ENCODE data around the gene BTN1A1. TPM values are rescaled to one million over a fixed set of nuclear protein-coding genes. Genes with fewer than 3 reads are reported as not detected.

The BTN1A1 gene
- polyA plus RNA-seq, 2 of the 4 experiments (the other 2 are of a cell fraction) = not detected

- WGBS (ENCODE audit: missing lambda C conversion rate) = 60% methylated on average over 2 of the region's 2 CpGs
- no peaks in the 10 kb centered on the region for H3K9me3 ChIP-seq
- no peak overlapping the region for H3K27ac ChIP-seq
- H3K4me3 ChIP-seq = no peak overlapping the region
- no peak for DNase-seq (ENCODE audit: low read depth in 1 of 2, low spot score in 1 of 2)
- H3K4me2 ChIP-seq = no peak overlapping the region
- FAIRE-seq = no peak
- POLR2A ChIA-PET = no interaction called here
- CTCF ChIA-PET = no interaction called here
- no peak for ATAC-seq
- no peaks in the 10 kb centered on the region for H3K4me1 ChIP-seq
- TF ChIP-seq ATOH8 (CRISPR knock-in tag; IDR thresholded peaks at IDR 0.05; ENCODE audit: low read depth) = no peak
- TF ChIP-seq SMC3 (IDR thresholded peaks at IDR 0.05) = no peak
- no peak for TF ChIP-seq NR3C1 (IDR thresholded peaks at IDR 0.05)
- TF ChIP-seq ELK1 (IDR thresholded peaks at IDR 0.05; ENCODE audit: low read depth, low read length) = no peak
- TF ChIP-seq TFCP2L1 (CRISPR knock-in tag; IDR thresholded peaks at IDR 0.05) = no peak
- TF ChIP-seq RAD21 (conservative IDR thresholded peaks at IDR 0.05 in 1 of 2, IDR thresholded peaks at IDR 0.05 in 1 of 2) = no peak
- TF ChIP-seq HOXB13 (CRISPR knock-in tag; IDR thresholded peaks at IDR 0.05; ENCODE audit: low read depth) = no peak
- TF ChIP-seq POLR2AphosphoS2 (conservative IDR thresholded peaks at IDR 0.05; ENCODE audit: low read length) = no peak
- TF ChIP-seq PHF8 (IDR thresholded peaks at IDR 0.05; ENCODE audit: borderline replicate concordance, low read depth) = no peak
- TF ChIP-seq MAFK (IDR thresholded peaks at IDR 0.05; ENCODE audit: partially characterized antibody) = no peak
- no peak for TF ChIP-seq RNF2 (IDR thresholded peaks at IDR 0.05; ENCODE audit: borderline replicate concordance, low read depth)
- no peak for TF ChIP-seq NPAS2 (CRISPR knock-in tag; IDR thresholded peaks at IDR 0.05; ENCODE audit: borderline replicate concordance)
- no peak for TF ChIP-seq FOSL2 (IDR thresholded peaks at IDR 0.05)
- no peak for TF ChIP-seq FOSL2 (CRISPR knock-in tag; IDR thresholded peaks at IDR 0.05)
- TF ChIP-seq JUN (IDR thresholded peaks at IDR 0.05) = no peak
- no peak for TF ChIP-seq FOSB (CRISPR knock-in tag; IDR thresholded peaks at IDR 0.05)
Measured at GRCh38 chr6:26484161-26484560, 15.9 kb upstream of the BTN1A1 start.

GRCh38 chr6:26485112-26485780, 14.9 kb upstream of the BTN1A1 start:
- no peak overlapping the region for H3K4me2 ChIP-seq
- CTCF ChIA-PET = interaction anchor here (1.6 kb wide), 1 partner anchor 139 kb away, joined by 3 read pairs; no protein-coding TSS in a partner anchor
- H3K9me3 ChIP-seq = no peaks in the 10 kb centered on the region
- H3K4me3 ChIP-seq = no peak overlapping the region
- H3K27ac ChIP-seq = no peak overlapping the region
- FAIRE-seq = no peak
- no peak for ATAC-seq
- TF ChIP-seq KDM5A (IDR thresholded peaks at IDR 0.05) (no peak), NPAS2 (CRISPR knock-in tag; IDR thresholded peaks at IDR 0.05; ENCODE audit: borderline replicate concordance) (no peak), CHD2 (IDR thresholded peaks at IDR 0.05; ENCODE audit: low read length, partially characterized antibody) (no peak), HES2 (IDR thresholded peaks at IDR 0.05) (no peak)
- no peak for DNase-seq (ENCODE audit: low read depth in 1 of 2, low spot score in 1 of 2)
- no peaks in the 10 kb centered on the region for H3K4me1 ChIP-seq
- 81% methylated on average over 6 of the region's 6 CpGs for WGBS (ENCODE audit: missing lambda C conversion rate)
- POLR2A ChIA-PET = no interaction called here

GRCh38 chr6:26486358-26486757, 13.7 kb upstream of the BTN1A1 start:
- 59% methylated on average over 5 of the region's 5 CpGs for whole genome bisulfite sequencing (ENCODE audit: missing lambda C conversion rate)
- Histone ChIP-seq H3K4me3 (no peak overlapping the region), H3K4me1 (no peaks in the 10 kb centered on the region), H3K9me3 (no peaks in the 10 kb centered on the region), H3K4me2 (no peak overlapping the region), H3K27ac (no peak overlapping the region)
- no peak for DNase-seq (ENCODE audit: low read depth in 1 of 2, low spot score in 1 of 2)
- POLR2A ChIA-PET = no interaction called here
- ATAC-seq = no peak
- TF ChIP-seq MAX (IDR thresholded peaks at IDR 0.05) (no peak), MYC (IDR thresholded peaks at IDR 0.05; ENCODE audit: borderline replicate concordance, low read length) (no peak), SMC3 (IDR thresholded peaks at IDR 0.05) (no peak), MAFK (IDR thresholded peaks at IDR 0.05; ENCODE audit: partially characterized antibody) (no peak)
- FAIRE-seq = no peak
- CTCF ChIA-PET = no interaction called here
